Kidney capillary endothelial cell (primary cell): ENCODE data around the gene NPL.

Experiments
- DNase-seq: peaks from one replicate; pipeline ENCODE4 v3.0.0-alpha.2; 2018; ENCODE audit warnings: low spot score

Gene NPL, protein sequence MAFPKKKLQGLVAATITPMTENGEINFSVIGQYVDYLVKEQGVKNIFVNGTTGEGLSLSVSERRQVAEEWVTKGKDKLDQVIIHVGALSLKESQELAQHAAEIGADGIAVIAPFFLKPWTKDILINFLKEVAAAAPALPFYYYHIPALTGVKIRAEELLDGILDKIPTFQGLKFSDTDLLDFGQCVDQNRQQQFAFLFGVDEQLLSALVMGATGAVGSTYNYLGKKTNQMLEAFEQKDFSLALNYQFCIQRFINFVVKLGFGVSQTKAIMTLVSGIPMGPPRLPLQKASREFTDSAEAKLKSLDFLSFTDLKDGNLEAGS

GRCh38 chr1:182789138-182790076 lies at the start of gene NPL:
NPL (plus strand) TSS chr1:182789773; CDS start chr1:182794372, 4,599 bp downstream.
- DNase-seq: peak; percentile 77

GRCh38 chr1:182740120-182740519 lies 49.5 kb upstream of the NPL start:
- DNase-seq: no peak

DNA sequence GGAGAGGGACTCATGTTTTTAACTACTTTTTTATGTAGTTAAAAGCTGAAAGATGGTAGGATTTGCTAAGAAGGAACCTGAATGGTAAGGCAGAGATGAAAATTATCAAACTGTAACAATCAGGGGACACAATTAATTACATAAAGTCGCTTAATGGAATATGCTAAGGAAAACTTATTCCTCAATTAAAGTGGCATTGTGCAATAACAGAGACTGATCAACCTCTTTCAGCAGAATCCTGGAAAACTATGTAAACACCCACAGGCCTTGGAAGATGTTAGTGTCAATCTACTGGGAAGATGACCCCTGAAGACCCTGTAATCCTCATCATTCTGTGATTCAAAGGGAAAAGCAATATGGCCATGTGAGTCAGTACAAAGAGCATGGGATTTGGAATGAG lies 46.8 kb upstream of the NPL start:
- DNase-seq: no peak

DNA sequence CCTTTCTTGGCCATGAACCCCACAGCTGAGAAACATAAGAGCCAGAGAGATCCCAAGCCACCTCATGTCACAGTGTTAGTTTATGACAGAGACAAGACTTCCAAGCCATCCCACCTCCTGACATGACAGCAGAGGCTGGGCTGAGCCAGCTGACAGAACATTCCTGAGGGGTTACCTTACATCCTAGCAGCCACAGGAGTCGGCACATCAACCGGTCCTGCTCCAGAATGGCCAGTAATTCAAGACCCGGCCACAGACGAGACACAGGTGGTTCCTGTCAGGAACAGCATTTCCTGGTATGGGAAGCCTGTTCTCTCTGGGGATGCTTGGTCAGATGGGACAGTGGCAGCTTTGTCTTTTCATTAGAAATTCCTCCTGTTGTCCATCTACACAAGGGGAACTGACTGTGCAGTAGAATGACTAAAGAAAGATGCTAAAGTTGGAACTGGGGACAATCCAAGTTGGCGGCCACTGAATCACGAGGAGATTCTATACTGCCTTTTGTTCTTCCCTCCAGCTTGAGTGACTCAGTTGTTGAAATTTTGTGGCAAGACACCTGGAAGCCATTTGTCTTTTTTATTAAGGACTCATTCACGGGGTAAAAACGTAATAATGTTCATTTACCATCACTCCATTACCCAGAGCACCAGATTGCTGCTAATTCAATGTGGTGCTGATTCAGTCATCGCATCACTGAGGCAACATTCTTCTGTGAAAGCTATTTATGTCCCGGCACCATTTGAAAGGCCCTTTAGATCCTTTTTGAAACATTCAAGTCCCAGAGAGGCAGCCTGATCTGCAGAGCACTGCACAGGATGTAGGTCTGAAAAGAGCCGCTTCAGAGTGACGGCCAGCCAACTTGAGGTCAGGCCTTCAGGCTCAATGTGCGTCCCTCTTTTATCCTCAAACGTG lies 37.2 kb upstream of the NPL start:
- peak; percentile 95 for DNase-seq

DNA sequence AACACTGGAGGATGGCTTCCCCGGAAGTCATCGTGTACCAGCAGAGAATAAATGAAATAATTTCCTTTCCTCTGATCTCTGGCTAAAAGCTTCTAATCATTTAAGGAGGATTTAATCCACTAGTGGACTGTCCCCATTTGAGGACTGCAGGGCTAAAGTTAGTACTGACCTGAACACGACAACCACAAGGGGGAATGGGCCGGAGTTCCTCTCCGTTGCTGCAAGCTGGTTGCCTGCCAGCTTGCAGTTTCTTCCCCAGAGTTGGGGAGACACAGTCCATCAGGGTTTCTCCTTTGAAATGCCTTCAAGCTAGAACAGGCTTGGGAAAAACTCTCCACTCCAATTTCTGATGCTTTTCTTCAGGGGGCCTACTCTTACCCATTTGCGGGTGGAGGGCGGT lies 35.5 kb upstream of the NPL start:
- DNase-seq: no peak

- no peak for DNase-seq
Measured at GRCh38 chr1:182754543-182755314, 34.8 kb upstream of the NPL start.

DNA sequence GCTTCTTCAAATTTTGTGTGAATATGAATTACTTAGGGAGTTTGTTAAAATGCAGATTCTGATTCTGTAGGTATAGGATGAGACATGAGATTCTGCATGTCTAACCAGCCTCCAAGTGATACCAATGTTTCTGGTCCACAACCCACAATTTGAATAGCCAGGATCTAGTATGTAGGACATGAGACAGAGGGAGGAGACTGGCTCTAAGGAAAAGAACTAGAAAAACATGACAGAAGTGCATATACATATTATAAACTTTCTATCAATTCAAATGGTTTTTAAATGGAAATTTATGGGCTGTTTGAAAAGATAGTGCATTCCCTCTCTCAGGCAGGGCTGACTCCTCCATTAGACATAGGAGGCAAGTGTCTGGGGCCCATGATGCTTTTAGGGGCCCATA lies 33.9 kb upstream of the NPL start:
- DNase-seq: no peak

DNA sequence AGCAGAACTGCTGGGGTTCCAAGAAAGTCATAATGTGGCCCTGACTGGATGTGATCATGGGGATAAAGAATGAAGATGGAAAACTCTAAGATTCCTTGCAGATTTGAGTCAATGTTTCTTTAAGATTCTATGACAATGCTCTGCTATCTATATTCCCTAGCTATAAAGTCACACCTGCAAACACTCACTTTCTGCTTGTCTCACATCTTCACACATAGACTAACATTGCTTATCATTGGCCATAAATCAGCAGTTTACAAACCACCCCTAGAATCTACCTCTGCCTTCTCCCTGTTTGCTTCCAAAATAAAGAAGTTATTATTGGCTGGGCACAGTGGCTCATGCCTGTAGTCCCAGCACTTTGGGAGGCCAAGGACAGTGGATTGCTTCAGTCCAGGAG lies 33.1 kb upstream of the NPL start:
- DNase-seq: no peak

- no peak for DNase-seq
Measured at GRCh38 chr1:182761396-182762395, 27.9 kb upstream of the NPL start.

GRCh38 chr1:182762536-182762935 lies 27.0 kb upstream of the NPL start:
- no peak for DNase-seq

GRCh38 chr1:182764029-182764727 lies 25.4 kb upstream of the NPL start:
- no peak for DNase-seq

DNA sequence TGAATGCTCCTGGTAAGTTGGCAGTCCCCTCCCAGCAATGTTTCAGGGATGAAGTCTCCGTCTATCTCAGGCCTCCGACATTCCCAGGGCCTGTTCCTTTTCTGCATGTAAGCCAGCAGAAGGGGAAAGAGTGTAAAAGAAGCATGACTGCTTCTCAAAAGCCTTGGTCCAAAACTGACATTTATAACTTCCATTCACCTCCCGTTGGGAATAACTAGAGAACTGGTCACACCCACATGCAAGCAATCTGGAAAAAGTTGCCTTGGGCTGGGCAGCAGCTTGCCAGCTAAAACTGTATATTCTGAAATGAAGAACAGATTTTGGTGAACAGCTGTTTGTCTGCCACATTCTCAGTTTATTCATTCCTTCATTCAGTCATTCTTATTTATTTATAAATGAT lies 24.2 kb upstream of the NPL start:
- DNase-seq: no peak

GRCh38 chr1:182766050-182766449 lies 23.5 kb upstream of the NPL start:
- no peak for DNase-seq

DNA sequence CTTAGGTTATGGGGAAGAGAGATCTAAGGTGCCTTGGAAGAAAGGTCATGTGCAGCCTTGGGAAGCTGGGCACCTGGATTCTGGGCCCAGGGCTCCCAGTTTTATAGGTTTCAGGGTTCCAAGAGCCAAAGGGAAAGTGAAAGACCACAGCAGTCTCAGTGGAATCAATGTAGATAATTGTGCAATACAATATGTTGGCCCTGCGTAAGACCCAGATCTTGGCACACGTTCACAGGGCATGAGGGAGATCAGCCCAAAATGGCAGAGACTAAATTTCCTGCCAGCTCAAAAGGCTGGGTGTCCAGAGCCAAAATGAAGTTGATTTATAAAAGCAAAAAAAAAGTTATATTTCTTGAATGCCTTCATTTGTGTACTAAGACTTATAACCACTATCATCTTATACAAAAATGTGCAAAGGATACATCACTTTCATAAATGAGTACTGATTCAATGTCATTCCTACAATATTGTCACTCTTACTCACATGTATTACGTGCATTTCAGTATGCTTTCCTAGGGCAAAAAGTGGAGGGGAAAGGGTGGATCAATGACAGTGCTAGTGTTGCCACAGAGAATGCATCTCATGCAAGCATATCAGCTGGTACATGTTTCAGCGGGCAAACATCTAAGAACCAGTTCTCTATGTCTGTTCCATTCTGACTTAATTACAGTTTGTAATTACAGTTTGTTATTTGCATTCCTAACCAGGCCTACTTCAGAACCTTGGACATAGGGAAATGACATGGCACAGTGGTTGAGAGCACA lies 22.5 kb upstream of the NPL start:
- no peak for DNase-seq

- no peak for DNase-seq
Measured at GRCh38 chr1:182768963-182769362, 20.6 kb upstream of the NPL start.

DNA sequence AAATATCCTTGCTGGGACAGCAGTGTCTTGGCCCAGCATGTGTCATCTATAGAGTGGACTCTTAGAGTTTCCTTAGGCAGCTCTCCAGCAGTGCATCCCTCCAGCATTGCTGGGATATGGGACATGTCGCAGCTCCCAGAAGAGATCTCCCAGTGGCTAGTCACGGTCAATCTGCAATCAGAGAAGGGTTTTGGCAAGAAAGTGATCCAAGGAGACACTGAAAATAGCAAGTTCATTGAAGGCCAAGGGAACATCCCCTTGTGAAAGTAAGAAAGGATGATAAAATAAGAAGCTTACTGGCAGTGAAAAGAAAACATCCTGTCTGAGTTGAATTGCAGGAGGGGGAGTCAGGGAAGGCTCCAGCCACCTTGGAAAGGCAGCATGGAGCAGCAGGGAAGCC lies 19.3 kb upstream of the NPL start:
- DNase-seq: no peak

DNA sequence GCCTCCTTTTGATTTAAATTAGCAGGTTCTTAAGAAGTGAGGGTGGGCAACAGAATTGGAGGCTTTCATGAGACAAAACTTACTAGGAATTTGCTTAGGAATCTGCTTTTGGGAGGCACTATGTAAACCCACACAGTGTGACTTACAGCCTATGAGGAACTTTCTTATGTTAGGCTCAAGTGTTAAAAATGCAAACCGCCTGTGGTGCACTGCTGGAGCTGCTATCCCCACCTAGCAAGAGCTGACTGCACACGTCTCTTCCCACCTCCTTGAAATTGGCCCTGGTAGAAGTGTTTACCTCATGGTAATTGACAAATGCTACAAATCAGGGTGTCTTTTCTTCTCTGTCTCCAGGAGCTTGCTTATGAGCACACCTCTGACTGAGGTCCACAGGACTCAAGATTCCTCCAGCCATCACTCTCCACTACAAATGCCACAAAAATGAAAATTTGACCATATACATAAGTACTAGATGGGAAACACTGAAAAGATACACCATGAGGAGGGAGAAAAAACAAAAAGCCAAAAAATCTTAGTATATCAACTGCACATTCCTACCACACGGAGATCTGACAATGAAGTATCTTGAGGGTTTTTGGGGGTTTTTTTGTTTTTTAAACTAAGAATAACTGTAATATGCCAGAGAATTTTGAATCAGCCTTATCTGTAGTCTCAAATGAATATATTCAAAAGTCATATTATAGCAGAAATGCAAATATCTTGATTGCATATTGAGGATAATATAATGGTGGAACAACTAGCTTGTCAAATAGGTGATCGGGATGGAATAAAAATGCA lies 18.2 kb upstream of the NPL start:
- no peak for DNase-seq

DNA sequence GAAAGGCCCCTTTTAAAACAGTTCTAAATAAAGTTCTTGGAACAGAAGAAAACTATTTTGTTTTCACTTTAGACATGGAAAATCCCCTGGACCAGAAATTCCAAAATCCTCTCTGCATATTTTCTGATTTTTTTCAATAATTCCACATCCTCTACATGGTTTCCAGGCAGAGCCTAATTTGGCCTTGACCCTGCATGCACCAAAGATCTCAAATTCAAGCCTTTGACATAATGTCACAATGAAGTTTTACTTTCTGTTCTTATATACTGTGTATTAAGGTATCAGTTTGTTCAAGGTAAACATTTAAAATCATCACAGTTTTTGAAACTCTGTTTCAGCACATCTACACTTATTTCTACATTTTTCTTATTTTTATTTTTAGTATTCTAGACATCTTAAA lies 12.2 kb upstream of the NPL start:
- DNase-seq: no peak
